Esophagus muscularis mucosa (tissue), 3 donors: ENCODE data around the gene RFX3.

ENCODE experiments used
- POLR2AphosphoS5 ChIP-seq, 2 donors: sonication (generic); formaldehyde crosslinking; IDR thresholded peaks; one replicate each; pipeline ENCODE4 v1.6.1; 2017; ENCODE audit warnings: antibody characterized with exemption in 2 of 2
- TF ChIP-seq, protein P1 (sequence below), 3 experiments: fragments of 200-600 bp in 2 of 3; fragments of 450-650 bp in 1 of 3; sonication (generic) in 2 of 3; IDR thresholded peaks; one replicate each; pipeline ENCODE4 v1.5.1; 2017 to 2019; ENCODE audit warnings: antibody characterized with exemption in 3 of 3, mild to moderate bottlenecking in 2 of 3, moderate library complexity in 1 of 3

GRCh38 chr9:3271157-3271556, 254.6 kb downstream of the RFX3 start:
- TF ChIP-seq, protein P1, sequence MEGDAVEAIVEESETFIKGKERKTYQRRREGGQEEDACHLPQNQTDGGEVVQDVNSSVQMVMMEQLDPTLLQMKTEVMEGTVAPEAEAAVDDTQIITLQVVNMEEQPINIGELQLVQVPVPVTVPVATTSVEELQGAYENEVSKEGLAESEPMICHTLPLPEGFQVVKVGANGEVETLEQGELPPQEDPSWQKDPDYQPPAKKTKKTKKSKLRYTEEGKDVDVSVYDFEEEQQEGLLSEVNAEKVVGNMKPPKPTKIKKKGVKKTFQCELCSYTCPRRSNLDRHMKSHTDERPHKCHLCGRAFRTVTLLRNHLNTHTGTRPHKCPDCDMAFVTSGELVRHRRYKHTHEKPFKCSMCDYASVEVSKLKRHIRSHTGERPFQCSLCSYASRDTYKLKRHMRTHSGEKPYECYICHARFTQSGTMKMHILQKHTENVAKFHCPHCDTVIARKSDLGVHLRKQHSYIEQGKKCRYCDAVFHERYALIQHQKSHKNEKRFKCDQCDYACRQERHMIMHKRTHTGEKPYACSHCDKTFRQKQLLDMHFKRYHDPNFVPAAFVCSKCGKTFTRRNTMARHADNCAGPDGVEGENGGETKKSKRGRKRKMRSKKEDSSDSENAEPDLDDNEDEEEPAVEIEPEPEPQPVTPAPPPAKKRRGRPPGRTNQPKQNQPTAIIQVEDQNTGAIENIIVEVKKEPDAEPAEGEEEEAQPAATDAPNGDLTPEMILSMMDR (IDR thresholded peaks at IDR 0.05): no peak
- no peak for TF ChIP-seq POLR2AphosphoS5 (IDR thresholded peaks at IDR 0.05)
